ENCODE results near the gene HMGN4.
"Not testable (repeated sequence)": the region's sequence is repeated elsewhere in the genome, so short reads cannot be mapped to it uniquely, and the experiment has no call there.

HMGN4 gene

DNA sequence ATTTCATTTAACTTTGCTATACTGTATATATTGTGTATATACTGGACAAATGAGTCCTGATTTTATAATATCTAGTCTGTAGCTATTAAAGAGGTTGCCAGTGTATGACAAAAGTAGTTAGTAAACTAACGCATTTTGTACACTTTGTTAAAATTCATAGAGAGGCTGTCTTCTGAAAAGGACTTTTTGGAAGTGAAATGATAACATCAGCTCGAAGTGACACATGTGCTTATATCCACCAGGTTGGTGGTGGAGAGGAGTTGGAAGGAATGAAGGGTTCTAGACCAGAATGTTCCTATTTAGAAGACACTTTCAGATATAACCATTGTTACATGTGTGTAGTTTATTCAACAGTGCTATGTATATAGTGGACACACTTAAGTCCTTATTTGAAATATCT is 13.9 kb upstream of the HMGN4 start:
- DNase-seq, result not testable (repeated sequence)

GRCh38 chr6:26524722-26525370 is 13.3 kb upstream of the HMGN4 start:
- no peak for DNase-seq

- no peak for DNase-seq
Observed at GRCh38 chr6:26525838-26526237, 12.3 kb upstream of the HMGN4 start.

- no peak for DNase-seq
Observed at GRCh38 chr6:26526928-26527327, 11.2 kb upstream of the HMGN4 start.

DNA sequence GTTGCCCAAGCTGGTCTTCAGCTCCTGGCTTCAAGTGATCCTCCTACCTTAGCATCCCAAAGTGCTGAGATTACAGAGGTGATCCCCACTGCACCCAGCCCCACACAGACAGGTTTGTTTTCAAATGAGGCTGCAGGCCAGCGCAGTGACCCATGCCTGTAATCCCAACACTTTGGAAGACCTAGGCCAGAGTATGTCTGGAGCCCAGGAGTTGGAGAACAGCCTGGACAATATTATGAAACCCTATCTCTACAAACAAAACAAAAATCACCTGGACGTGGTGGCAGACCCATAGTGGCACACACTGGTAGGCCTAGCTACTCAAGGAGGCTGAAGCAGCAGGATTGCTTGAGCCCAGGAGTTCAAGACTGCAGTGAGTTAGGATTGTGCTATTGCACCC is 8.0 kb upstream of the HMGN4 start:
- DNase-seq, result no peak

- no peak for DNase-seq
Observed at GRCh38 chr6:26531897-26532296, 6.3 kb upstream of the HMGN4 start.

DNA sequence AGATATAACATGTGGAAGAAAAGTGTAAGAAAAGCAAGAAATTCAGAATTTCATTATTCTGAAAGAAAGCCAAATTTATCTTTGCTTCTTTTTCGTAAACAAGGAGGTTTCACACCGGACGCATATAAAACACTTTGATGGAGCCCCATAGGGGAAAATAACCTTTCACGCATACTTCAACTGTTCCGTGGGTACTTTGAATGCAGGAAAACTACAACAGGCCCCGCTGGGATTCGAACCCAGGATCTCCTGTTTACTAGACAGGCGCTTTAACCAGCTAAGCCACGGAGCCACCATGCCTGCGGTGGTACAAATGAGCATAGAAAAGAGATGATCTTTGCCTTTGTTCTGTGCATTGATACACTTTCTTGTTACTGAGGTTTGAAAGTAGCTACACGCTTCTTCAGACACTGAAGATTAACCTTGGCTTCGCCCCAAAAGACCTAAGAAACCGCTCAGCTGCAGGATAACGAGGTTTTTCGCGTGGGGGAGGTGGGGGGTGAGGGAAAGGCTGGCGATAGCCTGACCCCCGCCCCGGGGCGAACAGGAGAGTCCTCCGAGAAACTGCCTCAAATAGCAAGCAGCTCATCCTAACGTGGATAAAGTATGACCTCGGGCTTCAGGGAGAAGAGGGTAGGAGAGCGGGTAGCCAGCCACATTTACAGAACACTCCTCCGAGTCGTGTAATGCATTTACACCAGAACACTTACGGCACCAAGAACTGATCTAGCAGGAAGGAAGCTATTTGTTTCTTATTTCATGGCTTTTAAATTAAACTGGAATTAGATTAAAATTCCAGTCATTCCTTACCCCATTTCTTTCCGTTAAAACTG is 5.3 kb upstream of the HMGN4 start:
- DNase-seq, result peak; percentile 74

GRCh38 chr6:26533532-26533931 is 4.6 kb upstream of the HMGN4 start:
- DNase-seq, result no peak

GRCh38 chr6:26534681-26535465 is 3.3 kb upstream of the HMGN4 start:
- DNase-seq, result no peak

DNA sequence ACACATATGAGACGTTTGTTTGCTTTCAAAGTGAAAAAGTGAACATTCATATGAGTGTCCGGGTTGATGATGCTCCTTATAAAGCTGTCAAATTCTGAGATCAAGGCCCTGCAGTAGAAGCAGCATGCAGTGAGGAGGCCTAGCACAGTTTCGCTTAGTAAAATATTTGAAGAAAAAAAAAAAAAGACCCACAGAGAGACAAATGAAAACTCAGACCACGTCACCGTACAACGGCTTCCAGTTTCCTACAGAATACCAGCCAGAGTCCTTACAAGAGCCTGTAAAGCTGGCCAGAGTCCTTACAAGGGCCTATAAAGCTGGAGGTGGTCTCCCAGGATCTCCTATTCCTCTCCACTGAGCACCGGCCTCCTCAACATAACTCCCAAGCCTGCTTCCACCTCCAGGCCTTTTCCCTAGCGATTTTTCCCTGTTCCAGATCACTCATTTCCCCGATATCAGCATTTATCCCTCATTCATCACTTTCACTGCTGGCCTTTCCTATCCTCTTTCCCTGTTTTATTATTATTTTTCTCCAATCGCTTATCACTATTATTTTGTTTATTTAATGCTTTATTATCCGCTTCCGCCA is 1.5 kb upstream of the HMGN4 start:
- no peak for DNase-seq

GRCh38 chr6:26537160-26537845 is 863 bp upstream of the HMGN4 start:
- peak; percentile 84 for DNase-seq

DNA sequence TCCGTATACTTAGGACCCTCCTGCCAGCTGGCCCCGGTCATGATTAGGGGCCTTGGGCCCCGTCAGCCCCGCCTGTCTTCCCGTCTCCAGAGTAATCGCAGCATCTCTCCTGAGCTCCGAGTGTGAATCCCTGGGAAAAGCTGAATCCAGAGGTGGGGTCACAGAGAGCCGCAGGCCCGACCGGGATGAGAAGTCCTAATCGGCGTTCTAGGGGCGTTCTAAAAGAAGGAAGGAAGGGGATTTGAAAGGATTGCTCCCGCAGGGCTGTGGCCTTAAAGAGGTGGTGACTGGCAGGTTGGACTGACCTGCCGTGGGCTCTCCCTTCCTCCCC is 371 bp downstream of the HMGN4 start:
- DNase-seq, result no peak

GRCh38 chr6:26539071-26539615 is 977 bp downstream of the HMGN4 start:
- DNase-seq, result no peak

DNA sequence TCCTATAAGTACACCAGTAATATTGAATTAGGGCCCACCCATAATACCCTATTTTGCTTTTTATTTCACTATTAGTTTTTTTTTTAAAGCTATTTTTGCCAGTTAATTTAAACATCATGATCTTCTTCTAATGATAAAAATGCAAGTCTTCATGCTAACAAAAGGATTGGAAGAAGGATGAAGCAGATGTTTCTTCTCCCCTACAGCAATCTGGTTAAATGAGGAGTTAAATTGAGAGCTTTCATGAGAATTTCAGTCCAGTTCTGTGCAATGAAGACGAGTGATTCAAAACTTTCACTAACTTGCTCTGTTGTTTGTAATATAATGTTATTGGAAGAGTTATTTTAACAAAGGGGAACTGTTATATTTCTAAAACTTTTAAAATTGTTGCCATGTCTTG is 3.4 kb downstream of the HMGN4 start:
- no peak for DNase-seq

- no peak for DNase-seq
Observed at GRCh38 chr6:26543953-26544352, 5.8 kb downstream of the HMGN4 start.

DNA sequence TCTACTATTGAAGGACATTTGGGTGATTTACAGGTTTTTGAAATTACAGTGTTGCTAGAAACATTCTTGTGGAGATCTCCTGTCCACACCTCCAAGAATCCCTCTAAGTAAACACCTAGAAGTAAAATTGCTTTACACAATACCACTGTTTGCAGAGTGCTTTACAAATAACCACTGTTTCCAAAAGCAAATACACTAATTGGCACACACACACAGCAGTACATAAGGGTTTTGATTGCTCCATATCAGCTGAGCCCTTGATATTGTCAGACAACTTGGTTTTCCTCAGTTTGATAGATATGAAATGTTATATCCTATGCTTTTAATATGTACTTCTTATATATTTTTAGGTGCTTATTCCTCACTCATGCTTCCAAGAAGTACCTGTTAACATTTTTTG is 6.3 kb downstream of the HMGN4 start:
- DNase-seq, result no peak

DNA sequence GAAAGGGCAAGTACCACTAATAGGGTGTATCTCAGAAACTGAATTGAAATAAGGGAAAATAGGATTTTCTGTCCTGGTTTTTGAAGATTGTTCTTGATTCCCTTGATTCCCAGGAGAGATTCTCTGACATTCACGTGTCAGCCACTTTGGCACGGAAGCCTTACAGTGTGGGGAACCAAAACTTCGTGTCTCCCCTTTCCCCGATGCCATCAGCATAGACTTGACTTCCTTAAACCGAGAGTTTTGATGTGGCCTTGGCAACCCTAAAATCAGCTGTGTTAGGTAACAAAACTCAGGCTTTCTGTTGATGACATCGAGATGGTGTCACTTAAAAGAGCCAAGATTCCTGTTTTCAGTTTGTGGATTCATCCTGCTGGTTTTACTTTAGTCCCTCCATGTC is 7.5 kb downstream of the HMGN4 start:
- no peak for DNase-seq

DNA sequence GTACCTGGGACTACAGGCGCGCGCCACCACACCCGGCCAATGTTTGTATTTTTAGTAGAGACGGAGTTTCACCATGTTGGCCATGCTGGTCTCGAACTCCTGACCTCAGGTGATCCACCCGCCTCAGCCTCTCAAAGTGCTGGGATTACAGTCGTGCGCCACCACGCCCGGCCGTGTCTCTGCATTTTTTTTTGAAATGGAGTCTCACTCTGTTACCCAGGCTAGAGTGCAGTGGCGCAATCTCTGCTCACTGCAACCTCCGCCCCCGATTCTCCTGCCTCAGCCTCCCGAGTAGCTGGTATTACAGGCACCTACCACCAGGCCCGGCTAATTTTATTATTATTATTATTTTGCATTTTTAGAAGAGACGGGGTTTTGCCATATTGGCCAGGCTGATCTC is 9.2 kb downstream of the HMGN4 start:
- not testable (repeated sequence) for DNase-seq

DNA sequence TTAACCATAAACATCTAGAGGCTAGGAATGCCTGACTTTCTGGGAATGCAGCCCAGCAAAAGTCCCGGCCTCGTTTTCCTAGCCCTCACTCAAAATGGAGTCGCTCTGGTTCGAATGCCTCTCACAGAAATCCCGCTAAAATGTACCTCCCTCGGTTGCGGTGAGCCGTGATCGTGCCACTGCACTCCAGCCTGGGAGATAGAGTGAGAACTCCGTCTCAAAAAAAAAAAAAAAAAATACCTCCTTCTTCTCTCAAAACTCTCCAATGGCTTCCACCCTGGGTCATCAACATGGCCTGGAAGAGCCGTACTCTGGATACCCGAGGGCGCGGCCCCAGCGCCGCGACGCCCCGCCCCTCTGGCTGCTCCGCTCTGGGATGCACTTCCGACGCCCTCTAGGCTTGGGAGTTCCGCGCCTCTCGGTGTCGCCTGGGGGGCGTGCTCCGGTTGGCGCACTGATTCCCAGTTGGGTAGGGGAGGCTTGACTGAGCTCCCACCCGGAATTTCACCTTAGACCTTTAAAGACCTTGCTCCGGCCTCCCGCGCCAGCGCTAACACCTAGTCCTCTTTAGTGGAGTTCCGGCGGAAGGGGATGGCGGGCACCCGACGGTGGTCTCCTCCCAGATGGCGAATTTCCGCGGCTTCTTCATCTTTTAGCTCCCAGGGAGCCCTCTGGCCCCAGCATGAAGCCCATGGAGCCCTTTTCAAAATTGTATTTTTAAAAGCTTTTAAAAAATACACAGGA is 12.3 kb downstream of the HMGN4 start:
- no peak for DNase-seq

DNA sequence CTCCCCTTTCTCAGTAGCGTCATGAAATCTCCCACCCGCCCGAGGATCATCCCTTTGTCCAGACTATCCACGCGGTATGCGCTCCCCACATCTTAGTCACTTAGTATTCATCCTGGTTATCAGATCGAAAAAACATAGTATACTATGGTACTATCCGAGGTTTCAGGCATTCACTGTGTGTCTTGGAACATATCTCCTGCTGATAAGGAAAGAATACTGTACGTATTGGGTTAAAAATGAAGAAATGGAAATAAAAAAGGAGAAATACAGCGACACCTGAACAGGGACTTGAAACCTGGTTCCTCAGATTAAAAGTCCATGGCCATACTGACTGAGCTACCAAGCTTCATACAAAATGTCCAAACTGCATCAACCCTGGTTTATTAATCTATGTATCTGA is 14.0 kb downstream of the HMGN4 start:
- DNase-seq, result no peak

- DNase-seq, result no peak
Observed at GRCh38 chr6:26552640-26553188, 14.5 kb downstream of the HMGN4 start.

GRCh38 chr6:26553264-26553634 is 15.1 kb downstream of the HMGN4 start:
- DNase-seq, result peak; percentile 32

Data from GOT3 (cell line).